HG02759 (cell line): ENCODE results near the gene MFF.

Experiments used
- ATAC-seq: cut with Tn5 transposase; IDR thresholded peaks from one replicate; pipeline ENCODE4 v1.9.1; 2021; ENCODE audit warnings: mild to moderate bottlenecking, moderate library complexity; ENCODE audit not compliant: unreplicated experiment

Gene MFF

GRCh38 chr2:227324995-227325838, at the start of gene MFF:
Gene MFF, plus strand, starts transcription at chr2:227325251. Its CDS starts 5,415 bp downstream, at chr2:227330666.
- ATAC-seq = peak; percentile 99

- no peak for ATAC-seq
Observed at GRCh38 chr2:227280895-227281294, 44.2 kb upstream of the MFF start.

- ATAC-seq = no peak
Observed at GRCh38 chr2:227285741-227286236, 39.3 kb upstream of the MFF start.

- no peak for ATAC-seq
Observed at GRCh38 chr2:227287771-227288170, 37.3 kb upstream of the MFF start.

- no peak for ATAC-seq
Observed at GRCh38 chr2:227292314-227292713, 32.7 kb upstream of the MFF start.

- no peak for ATAC-seq
Observed at GRCh38 chr2:227293531-227293930, 31.5 kb upstream of the MFF start.

- ATAC-seq = no peak
Observed at GRCh38 chr2:227295806-227296205, 29.2 kb upstream of the MFF start.

GRCh38 chr2:227296671-227297405, 28.2 kb upstream of the MFF start:
- no peak for ATAC-seq

GRCh38 chr2:227301523-227301922, 23.5 kb upstream of the MFF start:
- ATAC-seq = no peak

- peak; percentile 86 for ATAC-seq
Observed at GRCh38 chr2:227308784-227309183, 16.3 kb upstream of the MFF start.

GRCh38 chr2:227310756-227311110, 14.3 kb upstream of the MFF start:
- no peak for ATAC-seq

- ATAC-seq = no peak
Observed at GRCh38 chr2:227311861-227312506, 13.1 kb upstream of the MFF start.

- no peak for ATAC-seq
Observed at GRCh38 chr2:227312579-227312978, 12.5 kb upstream of the MFF start.

- ATAC-seq = no peak
Observed at GRCh38 chr2:227313310-227313709, 11.7 kb upstream of the MFF start.

GRCh38 chr2:227317834-227318233, 7.2 kb upstream of the MFF start:
- no peak for ATAC-seq

- no peak for ATAC-seq
Observed at GRCh38 chr2:227320305-227321094, 4.6 kb upstream of the MFF start.

- ATAC-seq = no peak
Observed at GRCh38 chr2:227322530-227323205, 2.4 kb upstream of the MFF start.

- ATAC-seq = no peak
Observed at GRCh38 chr2:227323818-227324217, 1.2 kb upstream of the MFF start.

- ATAC-seq = peak; percentile 16
Observed at GRCh38 chr2:227324642-227324994, 433 bp upstream of the MFF start.

GRCh38 chr2:227325839-227326195, 766 bp downstream of the MFF start:
- ATAC-seq = peak; percentile 1
